Measurements from ENCODE around the gene INTS11.

INTS11 gene

DNA sequence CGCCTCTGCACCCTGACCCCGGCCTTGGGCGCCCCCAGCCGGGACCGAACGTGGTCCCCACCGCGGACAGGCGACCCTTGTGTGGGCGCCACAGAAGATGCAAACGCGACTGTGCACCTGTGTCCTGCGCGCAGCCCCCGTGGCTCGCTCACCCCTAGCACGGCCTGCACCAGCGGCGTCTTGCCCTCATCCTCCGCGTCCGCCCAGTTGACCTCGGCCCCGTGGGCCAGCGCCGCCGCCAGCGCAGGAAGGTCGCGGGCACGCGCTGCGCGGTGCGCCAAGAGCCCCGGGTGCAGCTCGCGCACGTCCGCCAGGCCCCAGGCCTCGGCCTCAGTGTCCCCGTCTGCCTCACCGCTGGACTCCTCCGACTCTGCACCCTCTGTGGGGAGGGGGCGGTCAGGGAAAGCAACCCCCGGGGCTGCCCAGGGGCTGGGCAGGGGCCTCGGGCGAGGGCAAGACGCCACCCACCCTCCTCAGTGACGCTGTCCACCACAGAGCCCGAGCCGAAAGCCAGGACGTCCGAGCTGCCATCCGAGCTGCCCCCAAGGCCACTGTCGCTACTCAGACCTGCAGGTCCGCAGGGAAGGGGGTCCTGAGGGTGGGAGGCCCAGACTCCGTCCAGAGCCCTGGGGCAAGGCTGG is 30.1 kb downstream of the INTS11 start:
- no peak overlapping the region for H3K4me3 ChIP-seq (ENCODE audit: low read depth, low read length)
- TF ChIP-seq, protein P1, sequence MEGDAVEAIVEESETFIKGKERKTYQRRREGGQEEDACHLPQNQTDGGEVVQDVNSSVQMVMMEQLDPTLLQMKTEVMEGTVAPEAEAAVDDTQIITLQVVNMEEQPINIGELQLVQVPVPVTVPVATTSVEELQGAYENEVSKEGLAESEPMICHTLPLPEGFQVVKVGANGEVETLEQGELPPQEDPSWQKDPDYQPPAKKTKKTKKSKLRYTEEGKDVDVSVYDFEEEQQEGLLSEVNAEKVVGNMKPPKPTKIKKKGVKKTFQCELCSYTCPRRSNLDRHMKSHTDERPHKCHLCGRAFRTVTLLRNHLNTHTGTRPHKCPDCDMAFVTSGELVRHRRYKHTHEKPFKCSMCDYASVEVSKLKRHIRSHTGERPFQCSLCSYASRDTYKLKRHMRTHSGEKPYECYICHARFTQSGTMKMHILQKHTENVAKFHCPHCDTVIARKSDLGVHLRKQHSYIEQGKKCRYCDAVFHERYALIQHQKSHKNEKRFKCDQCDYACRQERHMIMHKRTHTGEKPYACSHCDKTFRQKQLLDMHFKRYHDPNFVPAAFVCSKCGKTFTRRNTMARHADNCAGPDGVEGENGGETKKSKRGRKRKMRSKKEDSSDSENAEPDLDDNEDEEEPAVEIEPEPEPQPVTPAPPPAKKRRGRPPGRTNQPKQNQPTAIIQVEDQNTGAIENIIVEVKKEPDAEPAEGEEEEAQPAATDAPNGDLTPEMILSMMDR (IDR thresholded peaks at IDR 0.05; ENCODE audit: borderline replicate concordance, insufficient read depth, low read depth, low read length): no peak

DNA sequence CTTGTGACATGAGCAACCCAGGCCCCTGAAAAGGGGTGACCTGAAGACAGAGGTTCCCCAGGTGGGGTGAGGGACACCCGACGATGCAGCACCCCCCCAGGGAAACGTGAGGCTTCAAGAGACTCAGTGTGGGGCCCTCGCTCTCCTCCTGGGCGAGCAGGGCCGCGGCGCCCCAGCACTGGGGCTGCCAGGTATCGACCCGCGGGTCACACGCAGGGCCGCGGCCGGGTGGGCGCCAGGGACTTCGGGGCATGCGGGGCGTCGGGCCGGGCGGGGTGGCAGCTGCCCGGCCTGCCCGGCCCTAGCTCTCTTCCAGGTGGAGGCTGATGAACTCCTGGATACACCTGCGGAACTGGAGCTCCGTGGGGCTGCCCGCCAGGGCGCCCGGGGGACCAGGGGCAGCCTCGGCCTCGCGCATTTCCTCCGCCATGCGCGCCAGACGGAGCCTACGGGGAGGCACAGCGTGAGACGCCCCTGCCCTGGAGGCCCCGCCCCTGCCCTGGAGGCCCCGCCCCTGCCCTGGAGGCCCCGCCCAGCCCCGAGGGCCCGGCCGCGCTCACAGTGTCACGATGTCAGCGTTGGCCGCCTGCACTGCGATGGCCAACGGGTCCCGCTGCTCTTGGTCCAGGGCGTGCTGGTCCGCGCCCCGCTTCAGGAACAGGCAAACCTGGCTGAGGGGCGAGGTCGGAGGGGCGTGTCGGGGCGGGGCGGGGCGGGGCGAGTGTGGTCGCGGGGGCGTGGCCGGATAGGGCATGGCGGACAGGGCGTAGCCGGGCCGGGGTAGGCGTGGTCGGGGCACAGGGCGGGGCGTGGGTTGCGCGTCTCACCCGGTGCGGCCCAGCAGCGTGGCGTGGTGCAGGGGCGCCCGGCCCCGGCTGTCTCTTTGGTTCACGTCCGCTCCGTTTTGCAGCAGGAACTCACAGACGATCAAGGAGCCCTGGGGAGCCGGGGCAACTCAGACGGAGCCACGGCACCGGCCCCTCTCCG is 30.9 kb downstream of the INTS11 start:
- H3K4me3 ChIP-seq (ENCODE audit: low read depth, low read length): no peak overlapping the region
- TF ChIP-seq, protein P1 (IDR thresholded peaks at IDR 0.05; ENCODE audit: borderline replicate concordance, insufficient read depth, low read depth, low read length): no peak

- no peak overlapping the region for H3K4me3 ChIP-seq (ENCODE audit: low read depth, low read length)
- TF ChIP-seq, protein P1 (IDR thresholded peaks at IDR 0.05; ENCODE audit: borderline replicate concordance, insufficient read depth, low read depth, low read length): no peak
Observed at GRCh38 chr1:1292851-1293250, 31.6 kb downstream of the INTS11 start.

DNA sequence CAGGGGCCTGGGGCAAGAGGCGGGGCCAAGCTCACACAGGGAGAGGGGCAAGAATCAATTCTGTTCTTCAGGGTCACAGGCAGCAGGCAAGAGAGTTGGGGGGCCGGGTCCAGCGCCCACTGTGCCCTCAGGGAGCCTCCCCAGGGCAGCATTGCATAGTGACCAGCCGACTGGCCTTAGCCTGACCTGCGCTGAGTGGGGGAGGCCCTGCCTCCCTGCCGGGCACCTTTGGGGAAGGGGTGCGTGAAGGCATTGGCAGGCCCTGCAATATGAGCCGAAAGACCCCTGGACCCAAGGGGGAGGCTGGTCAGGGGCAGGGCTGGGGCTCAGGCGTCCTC is 32.0 kb downstream of the INTS11 start:
- TF ChIP-seq, protein P1 (IDR thresholded peaks at IDR 0.05; ENCODE audit: borderline replicate concordance, insufficient read depth, low read depth, low read length): no peak
- no peak overlapping the region for H3K4me3 ChIP-seq (ENCODE audit: low read depth, low read length)

DNA sequence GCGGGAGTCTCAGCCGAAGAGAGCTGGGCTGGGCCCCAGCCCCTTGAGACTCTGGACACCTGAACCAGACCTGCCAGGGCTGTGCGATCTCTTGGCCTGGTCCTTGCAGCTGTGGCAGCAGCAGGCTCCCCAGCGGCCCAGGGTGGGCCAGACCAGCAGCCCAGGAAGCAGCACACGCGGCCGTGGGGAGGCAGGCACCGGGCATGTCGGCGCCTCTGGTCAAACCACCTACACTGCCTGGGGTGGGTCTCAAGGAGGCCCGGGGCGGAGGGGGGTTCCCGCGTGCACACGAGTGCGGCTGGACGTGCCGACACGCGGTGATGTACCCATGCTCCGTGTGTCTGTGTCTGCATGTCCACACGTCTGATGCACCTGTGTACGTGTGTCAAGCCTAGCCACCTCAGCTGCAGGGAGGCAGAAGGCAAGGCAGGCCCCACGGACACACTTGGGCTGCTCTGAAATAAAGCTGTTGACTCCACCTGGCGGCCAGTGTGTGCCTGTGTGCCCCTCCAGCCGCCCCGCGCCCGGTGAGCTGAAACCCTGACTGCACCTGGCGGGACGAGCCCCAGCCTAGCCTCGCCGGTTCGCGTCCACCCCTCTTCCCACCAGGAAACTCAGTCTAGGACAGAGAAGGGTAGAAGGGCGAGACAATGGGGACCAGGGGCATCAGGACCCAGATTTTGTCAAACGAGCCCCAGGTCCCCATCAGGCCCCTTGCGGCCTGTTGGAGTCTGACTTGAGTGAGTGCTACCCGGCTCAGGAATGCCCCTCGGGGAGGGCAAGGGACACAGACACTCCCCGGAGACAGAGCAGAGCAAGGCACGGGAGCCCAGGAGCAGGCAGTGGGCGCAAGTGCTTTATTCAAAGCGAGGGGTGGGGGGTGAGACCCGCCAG is 32.7 kb downstream of the INTS11 start:
- TF ChIP-seq, protein P1 (IDR thresholded peaks at IDR 0.05; ENCODE audit: borderline replicate concordance, insufficient read depth, low read depth, low read length): peak; percentile 69

DNA sequence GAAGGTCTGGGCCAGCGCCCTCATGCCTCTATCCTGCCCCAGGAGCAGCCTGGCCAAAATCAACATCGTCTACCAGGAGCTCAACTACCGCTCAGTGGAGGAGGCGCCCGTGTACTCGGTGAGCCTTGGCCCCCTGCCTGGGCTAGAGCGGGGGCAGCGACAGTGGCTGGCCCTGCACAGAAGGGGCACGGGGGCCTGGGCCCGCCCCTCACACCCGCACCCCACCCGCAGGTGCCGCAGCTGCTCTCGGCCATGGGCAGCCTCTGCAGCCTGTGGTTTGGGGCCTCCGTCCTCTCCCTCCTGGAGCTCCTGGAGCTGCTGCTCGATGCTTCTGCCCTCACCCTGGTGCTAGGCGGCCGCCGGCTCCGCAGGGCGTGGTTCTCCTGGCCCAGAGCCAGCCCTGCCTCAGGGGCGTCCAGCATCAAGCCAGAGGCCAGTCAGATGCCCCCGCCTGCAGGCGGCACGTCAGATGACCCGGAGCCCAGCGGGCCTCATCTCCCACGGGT is 33.4 kb downstream of the INTS11 start:
- TF ChIP-seq, protein P1 (IDR thresholded peaks at IDR 0.05; ENCODE audit: borderline replicate concordance, insufficient read depth, low read depth, low read length): no peak
- H3K4me3 ChIP-seq (ENCODE audit: low read depth, low read length): no peak overlapping the region

More for the DNA sequence above, 32.7 kb downstream of the INTS11 start:
- no peak overlapping the region for H3K4me3 ChIP-seq (ENCODE audit: low read depth, low read length)

All from GM12875 (cell line).